K562 (cell line): ENCODE results near the gene ERP44. TPM values are rescaled to one million over a fixed set of nuclear protein-coding genes. Genes with fewer than 3 reads are reported as not detected.

Experiments used
- ATAC-seq: fragments of 200-7000 bp; cut with Tn5 transposase; 3 replicates; pipeline ENCODE4 v1.9.1; 2020; ENCODE audit warnings: moderate library complexity
- BruUV-seq: library from RNA; stranded (reverse); fragments of 400-500 nt; replicated peaks from 2 replicates; lab custom pipeline; 2021; lab: Mats Ljungman, UMichigan
- CTCF ChIA-PET: fragments of 300-600 bp; formaldehyde crosslinking; extraction: SDS; loops from one replicate; lab custom pipeline; 2021; ENCODE audit warnings: low intra/inter-chr PET ratio; lab: Yijun Ruan, JAX
- POLR2A ChIA-PET: fragments of 300-600, 350-650 bp; sonication (Branson Sonifier 250); formaldehyde crosslinking; extraction: SDS; loops from one replicate; lab custom pipeline; 2021; ENCODE audit warnings: antibody characterized with exemption, inconsistent platforms; lab: Yijun Ruan, JAX
- DNase-seq, 4 experiments: peaks; one replicate each; pipeline versions ENCODE4 v3.0.0 to v3.0.0-alpha.2; 2011 to 2018; ENCODE audit warnings: low spot score in 3 of 4, mixed read lengths in 3 of 4; ENCODE audit errors: extremely low read depth in 1 of 4
- FAIRE-seq: peaks from 2 replicates; lab custom pipeline; 2011; peaks lifted over from hg19 to GRCh38; lab: Jason Lieb, UNC
- H2AFZ ChIP-seq: 2 replicates; pipeline ENCODE4 v1.6.0; 2011; ENCODE audit warnings: low read depth, low read length, control low read depth, inconsistent platforms
- H3K27ac ChIP-seq: fragments of 200-600 bp; 3 replicates; pipeline ENCODE4 v1.8.0; 2011; ENCODE audit warnings: low read depth, mild to moderate bottlenecking, control low read depth, inconsistent platforms, low read length, moderate library complexity, mixed read lengths; ENCODE audit errors: extremely low read depth
- H3K27me3 ChIP-seq, 2 experiments: fragments of 300-600 bp in 1 of 2; 2 replicates in 1 of 2; 3 replicates in 1 of 2; pipeline versions ENCODE4 v1.6.0 to v1.8.0; 2011; ENCODE audit warnings: inconsistent platforms in 2 of 2, low read length in 2 of 2, mild to moderate bottlenecking in 1 of 2, mixed read lengths in 1 of 2, moderate library complexity in 1 of 2; ENCODE audit not compliant: control insufficient read depth in 2 of 2, insufficient read depth in 2 of 2
- H3K36me3 ChIP-seq: fragments of 300-600 bp; 3 replicates; pipeline ENCODE4 v1.8.0; 2011; ENCODE audit warnings: mild to moderate bottlenecking, low read length, inconsistent platforms; ENCODE audit not compliant: control insufficient read depth, insufficient read depth
- H3K4me1 ChIP-seq, 2 experiments: fragments of 200-600 bp in 1 of 2; replicated peaks in 1 of 2; 2 replicates in 1 of 2; 3 replicates in 1 of 2; pipeline versions ENCODE4 v1.5.1 to v1.8.0; 2011; ENCODE audit warnings: inconsistent platforms in 2 of 2, low read length in 2 of 2, mild to moderate bottlenecking in 1 of 2, mixed read lengths in 1 of 2, moderate library complexity in 1 of 2; ENCODE audit not compliant: control insufficient read depth in 2 of 2, insufficient read depth in 2 of 2
- H3K4me2 ChIP-seq: 2 replicates; pipeline ENCODE4 v1.6.1; 2011; ENCODE audit warnings: low read length, control low read depth, inconsistent platforms, mixed read lengths; ENCODE audit not compliant: insufficient read depth
- H3K4me3 ChIP-seq: fragments of 200-600 bp; sonication (generic), shearing (Covaris generic); 2 replicates; pipeline ENCODE4 v1.5.1; 2016; ENCODE audit warnings: control low read depth, inconsistent platforms
- H3K79me2 ChIP-seq: fragments of 200-600 bp; 3 replicates; pipeline ENCODE4 v1.8.0; 2011; ENCODE audit warnings: low read length, inconsistent platforms; ENCODE audit not compliant: control insufficient read depth, insufficient read depth
- H3K9ac ChIP-seq, 2 experiments: 2 replicates each; pipeline versions ENCODE4 v1.6.0 to v1.6.1; 2011; ENCODE audit warnings: low read depth in 2 of 2, low read length in 2 of 2, control low read depth in 1 of 2, inconsistent platforms in 1 of 2, mild to moderate bottlenecking in 1 of 2, mixed read lengths in 1 of 2; ENCODE audit not compliant: insufficient read depth in 1 of 2
- H3K9me1 ChIP-seq: one replicate; pipeline ENCODE4 v1.6.0; 2011; ENCODE audit warnings: inconsistent platforms, mild to moderate bottlenecking, low read length, moderate library complexity; ENCODE audit not compliant: control insufficient read depth, insufficient read depth
- H3K9me3 ChIP-seq: replicated peaks from 2 replicates; pipeline ENCODE4 v1.5.1; 2011; ENCODE audit warnings: low read depth, low read length, inconsistent platforms; ENCODE audit not compliant: control insufficient read depth, insufficient read depth
- H4K20me1 ChIP-seq: replicated peaks from 2 replicates; pipeline ENCODE4 v1.6.1; 2011; ENCODE audit warnings: low read length, inconsistent platforms, mixed read lengths; ENCODE audit not compliant: control insufficient read depth, insufficient read depth
- ADNP ChIP-seq: fragments of 200-800 bp; sonication (Bioruptor generic); IDR thresholded peaks from 2 replicates; pipeline ENCODE4 v1.6.1; 2016; ENCODE audit warnings: missing genetic modification characterization, missing compliant biosample characterization
- ARID2 ChIP-seq: fragments of 450-650 bp; IDR thresholded peaks from 2 replicates; pipeline ENCODE4 v1.6.1; 2017; ENCODE audit warnings: antibody characterized with exemption, mild to moderate bottlenecking
- BCLAF1 ChIP-seq, 2 experiments: fragments of 450-650 bp in 1 of 2; IDR thresholded peaks; 2 replicates each; pipeline ENCODE4 v1.6.1; 2011 to 2017; ENCODE audit warnings: low read depth in 2 of 2, antibody characterized with exemption in 1 of 2, borderline replicate concordance in 1 of 2, low read length in 1 of 2, mild to moderate bottlenecking in 1 of 2, mixed read lengths in 1 of 2; ENCODE audit not compliant: control insufficient read depth in 1 of 2
- CBX5 ChIP-seq: IDR thresholded peaks from 2 replicates; pipeline ENCODE4 v1.6.1; 2014; ENCODE audit warnings: low read depth, borderline replicate concordance
- E2F1 ChIP-seq: sonication (generic); formaldehyde crosslinking; IDR thresholded peaks from 2 replicates; pipeline ENCODE4 v1.8.1; 2023; ENCODE audit warnings: mild to moderate bottlenecking, missing genetic modification reagents, moderate library complexity
- HMGN3 ChIP-seq: IDR thresholded peaks from 2 replicates; pipeline ENCODE4 v1.6.1; 2011; ENCODE audit warnings: borderline replicate concordance, low read depth, mild to moderate bottlenecking, mixed read lengths, low read length; ENCODE audit not compliant: insufficient read length; ENCODE audit errors: extremely low read depth
- HNRNPUL1 ChIP-seq: fragments of 200-400 bp; formaldehyde crosslinking; IDR thresholded peaks from 2 replicates; pipeline ENCODE4 v1.6.1; 2017; ENCODE audit warnings: low read length
- MAFG ChIP-seq: fragments of 450-650 bp; conservative IDR thresholded peaks from 2 replicates; pipeline ENCODE4 v1.6.1; 2016; ENCODE audit warnings: missing genetic modification characterization, missing compliant biosample characterization
- PHF8 ChIP-seq: fragments of 200-600 bp; sonication (generic); IDR thresholded peaks from 2 replicates; pipeline ENCODE4 v1.6.1; 2012; ENCODE audit warnings: mixed run types, mild to moderate bottlenecking, inconsistent platforms, low read length, moderate library complexity, borderline replicate concordance
- PRPF4 ChIP-seq: fragments of 200-400 bp; formaldehyde crosslinking; IDR thresholded peaks from one replicate; pipeline ENCODE4 v1.6.1; 2017; ENCODE audit warnings: low read length, low read depth, mild to moderate bottlenecking; ENCODE audit not compliant: insufficient read depth, poor library complexity, severe bottlenecking
- RBBP5 ChIP-seq: fragments of 200-600 bp; sonication (generic); IDR thresholded peaks from 2 replicates; pipeline ENCODE4 v1.6.1; 2012; ENCODE audit warnings: borderline replicate concordance, mild to moderate bottlenecking, low read length, control low read depth, inconsistent platforms; ENCODE audit not compliant: insufficient read depth, poor library complexity, severe bottlenecking
- TAF1 ChIP-seq: IDR thresholded peaks from 2 replicates; pipeline ENCODE4 v1.6.1; 2011; ENCODE audit warnings: mild to moderate bottlenecking, low read length, moderate library complexity; ENCODE audit not compliant: insufficient read depth, control insufficient read depth, severe bottlenecking; ENCODE audit errors: extremely low read depth
- TARDBP ChIP-seq: fragments of 450-650 bp; IDR thresholded peaks from 2 replicates; pipeline ENCODE4 v1.6.1; 2016
- THAP7 ChIP-seq: fragments of 250-450 bp; sonication (Bioruptor Pico); IDR thresholded peaks from 2 replicates; pipeline ENCODE4 v1.5.0; 2021
- ZNF655 ChIP-seq: fragments of 250-450 bp; sonication (Bioruptor Pico); IDR thresholded peaks from 2 replicates; pipeline ENCODE4 v1.5.0; 2021
- ZNF699 ChIP-seq: fragments of 250-450 bp; sonication (Bioruptor Pico); IDR thresholded peaks from 2 replicates; pipeline ENCODE4 v1.8.0; 2021; ENCODE audit warnings: mild to moderate bottlenecking, moderate library complexity; ENCODE audit not compliant: insufficient replicate concordance
- WGBS: fragments of 100-300 bp; shearing (Covaris generic); methylation state at CpG from one replicate; pipeline ENCODE4 v1.1.6; 2016; ENCODE audit warnings: low coverage, mixed read lengths; ENCODE audit not compliant: insufficient coverage; ENCODE audit errors: missing lambda C conversion rate; 5-methylcytosine and 5-hydroxymethylcytosine counted together
- in situ Hi-C: fragments of 300-500 bp; cut with MboI; formaldehyde crosslinking; loops from 4 replicates; pipeline ENCODE4 v1.15.0; 2018; ENCODE audit warnings: inconsistent platforms, mixed read lengths
- intact Hi-C: fragments of 100-400 bp; cut with micrococcal nuclease; formaldehyde crosslinking; loops from 2 replicates; pipeline ENCODE4 v1.14.2; 2022
- polyA plus RNA-seq, 8 experiments: library from polyadenylated mRNA; depleted of rRNA in 4 of 8; stranded (reverse) in 5 of 8; unstranded in 3 of 8; fragments of >200 nt; fragmentation: Nextera tagmentation in 2 of 8; fragmentation: Illumina TruSeq in 1 of 8; extraction: Ambion mirVana in 2 of 8; extraction: Trizol in 1 of 8; gene quantifications; 2 replicates each; pipeline versions ENCODE4 v1.2.1 to v1.2.3, GENCODE V29; 2011 to 2014; ENCODE audit warnings: inconsistent platforms in 1 of 8, missing spikeins in 1 of 8
- total RNA-seq, 7 experiments: library from RNA; depleted of rRNA in 6 of 7; stranded (reverse); fragments of >200 nt in 6 of 7; fragmentation: Illumina TruSeq in 2 of 7; extraction: Trizol in 2 of 7; gene quantifications; 2 replicates each; pipeline versions ENCODE4 v1.2.1 to v1.2.3, GENCODE V29; 2011 to 2021; ENCODE audit warnings: low replicate concordance in 1 of 7

Gene ERP44
- total and polyA plus RNA-seq, 9 of the 15 experiments (the other 6 are each of a cell fraction or from before 2014, with no cell fraction given): 9.2 to 23.4 (median 13.6) TPM

GRCh38 chr9:100088202-100088601 lies 10.6 kb downstream of the ERP44 start:
- in situ Hi-C loops: no loop called here
- Histone ChIP-seq H4K20me1 (no peaks in the 10 kb centered on the region), H3K4me3 (no peak overlapping the region), H3K4me1 (peaks cover 4 to 14% of the 10 kb centered on the region in 2 experiments; a peak in 3 of 5 replicates), H3K9me1 (no peaks in the 10 kb centered on the region), H3K36me3 (0 out of 3 replicates have a peak, but pooled peaks cover 3% of the 10 kb centered on the region), H3K4me2 (peak overlapping the region; percentile 6; the same call in 1 of the 2 replicates), H3K27me3 (no peaks in the 10 kb centered on the region), H3K79me2 (peaks cover 94% of the 10 kb centered on the region), H2AFZ (no peak overlapping the region), H3K9ac (peak overlapping the region in 1 of 2 experiments; percentile 15; a peak in 1 of 4 replicates), H3K9me3 (peaks cover 2% of the 10 kb centered on the region; the same call in 1 of the 2 replicates), H3K27ac (peak overlapping the region; percentile 46; the same call in 2 of the 3 replicates)
- ChIA-PET CTCF (no interaction called here), POLR2A (no interaction called here)
- WGBS: 2% methylated on average over 4 of the region's 4 CpGs
- DNase-seq (peak; percentile 32 to 79 (median 44)), FAIRE-seq (peak; percentile 65), ATAC-seq (peak; percentile 65)
- intact Hi-C loops: no loop called here
- no TSS peak for BruUV-seq
- TF ChIP-seq HNRNPUL1 (no peak), E2F1 (CRISPR knock-in tag) (no peak), ZNF699 (CRISPR knock-in tag) (no peak), MAFG (tag) (no peak), TARDBP (no peak), ZNF655 (no peak), ADNP (no peak), PHF8 (no peak), THAP7 (CRISPR knock-in tag) (no peak), TAF1 (no peak), CBX5 (no peak), HMGN3 (no peak), BCLAF1 (IDR thresholded peaks at IDR 0.05; ENCODE audit: borderline replicate concordance in 1 of 2, control insufficient read depth in 1 of 2, low read depth in 2 of 2, low read length in 1 of 2) (no peak), PRPF4 (no peak), RBBP5 (no peak), ARID2 (no peak)
